ENCODE results near the gene EXOC3L4. TPM values are rescaled to one million over a fixed set of nuclear protein-coding genes. Genes with fewer than 3 reads are reported as not detected.

Gene EXOC3L4
- total RNA-seq, 1 donor from 2014 or later, result not detected

DNA sequence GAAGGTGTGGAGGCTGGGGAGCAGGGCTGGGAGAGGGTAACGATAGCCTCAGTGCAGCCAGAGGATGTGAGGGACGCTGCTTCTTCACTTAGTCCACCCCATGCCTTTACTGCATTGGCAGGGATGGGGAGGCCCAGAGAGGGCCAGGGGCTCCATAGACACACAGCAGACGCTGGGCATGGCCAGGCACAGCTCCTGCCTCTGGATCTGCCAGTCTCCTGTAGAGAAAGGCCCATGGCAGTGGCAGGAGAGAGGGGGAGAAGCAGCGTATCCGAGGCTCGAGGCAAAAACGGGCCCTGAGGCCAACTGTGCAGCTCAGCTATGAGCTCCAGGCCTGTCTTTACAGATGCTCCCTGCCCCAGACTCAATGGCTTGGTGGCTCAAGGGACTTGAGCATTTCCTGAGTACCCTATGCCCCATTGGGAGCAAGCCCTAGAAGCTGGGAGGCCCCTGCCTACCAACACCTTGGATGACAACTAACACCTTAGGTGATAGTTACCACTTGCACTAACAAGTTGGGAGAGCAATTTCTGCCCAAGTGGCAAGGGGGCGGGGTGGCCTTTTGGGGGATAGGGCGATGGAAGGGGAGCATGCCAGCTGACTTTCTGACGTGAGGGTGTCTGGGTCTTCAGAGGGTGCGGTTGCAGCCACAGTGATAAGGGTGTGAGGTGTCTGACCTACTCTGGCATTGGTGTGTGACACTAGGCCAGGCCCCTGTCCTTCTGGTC, 15.5 kb upstream of the EXOC3L4 start:
- Mint-ChIP-seq H3K27me3 (ENCODE audit: insufficient read depth, low read depth) (no peaks in the 10 kb centered on the region), H3K4me1 (no peaks in the 10 kb centered on the region), H3K9me3 (no peaks in the 10 kb centered on the region), H3K36me3 (no peaks in the 10 kb centered on the region), H3K27ac (no peak overlapping the region), H3K4me3 (no peak overlapping the region)
- no peaks in the 10 kb centered on the region for H3K36me3 ChIP-seq
- no peak for DNase-seq (ENCODE audit: low spot score)
- H3F3A ChIP-seq (ENCODE audit: low read depth), result peaks cover 13% of the 10 kb centered on the region
- no peak overlapping the region for H2AFZ ChIP-seq (replicated peaks)
- H3K9me3 ChIP-seq (ENCODE audit: low read depth), result no peaks in the 10 kb centered on the region
- H4K20me1 ChIP-seq (ENCODE audit: low read depth), result no peaks in the 10 kb centered on the region
- peaks cover 4% of the 10 kb centered on the region for H3K4me1 ChIP-seq
- no peak overlapping the region for H3K27ac ChIP-seq
- TF ChIP-seq, protein P1, sequence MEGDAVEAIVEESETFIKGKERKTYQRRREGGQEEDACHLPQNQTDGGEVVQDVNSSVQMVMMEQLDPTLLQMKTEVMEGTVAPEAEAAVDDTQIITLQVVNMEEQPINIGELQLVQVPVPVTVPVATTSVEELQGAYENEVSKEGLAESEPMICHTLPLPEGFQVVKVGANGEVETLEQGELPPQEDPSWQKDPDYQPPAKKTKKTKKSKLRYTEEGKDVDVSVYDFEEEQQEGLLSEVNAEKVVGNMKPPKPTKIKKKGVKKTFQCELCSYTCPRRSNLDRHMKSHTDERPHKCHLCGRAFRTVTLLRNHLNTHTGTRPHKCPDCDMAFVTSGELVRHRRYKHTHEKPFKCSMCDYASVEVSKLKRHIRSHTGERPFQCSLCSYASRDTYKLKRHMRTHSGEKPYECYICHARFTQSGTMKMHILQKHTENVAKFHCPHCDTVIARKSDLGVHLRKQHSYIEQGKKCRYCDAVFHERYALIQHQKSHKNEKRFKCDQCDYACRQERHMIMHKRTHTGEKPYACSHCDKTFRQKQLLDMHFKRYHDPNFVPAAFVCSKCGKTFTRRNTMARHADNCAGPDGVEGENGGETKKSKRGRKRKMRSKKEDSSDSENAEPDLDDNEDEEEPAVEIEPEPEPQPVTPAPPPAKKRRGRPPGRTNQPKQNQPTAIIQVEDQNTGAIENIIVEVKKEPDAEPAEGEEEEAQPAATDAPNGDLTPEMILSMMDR (IDR thresholded peaks at IDR 0.05), result no peak
- TF ChIP-seq EZH2 (IDR thresholded peaks at IDR 0.05) (no peak), EZH2phosphoT487 (IDR thresholded peaks at IDR 0.05) (no peak)
- peaks cover 71% of the 10 kb centered on the region for H3K27me3 ChIP-seq
- no peaks in the 10 kb centered on the region for H3K79me2 ChIP-seq (ENCODE audit: low read depth)
- no peak overlapping the region for H3K9ac ChIP-seq
- H3K4me2 ChIP-seq, result no peak overlapping the region
- H3K4me3 ChIP-seq, result no peak overlapping the region

DNA sequence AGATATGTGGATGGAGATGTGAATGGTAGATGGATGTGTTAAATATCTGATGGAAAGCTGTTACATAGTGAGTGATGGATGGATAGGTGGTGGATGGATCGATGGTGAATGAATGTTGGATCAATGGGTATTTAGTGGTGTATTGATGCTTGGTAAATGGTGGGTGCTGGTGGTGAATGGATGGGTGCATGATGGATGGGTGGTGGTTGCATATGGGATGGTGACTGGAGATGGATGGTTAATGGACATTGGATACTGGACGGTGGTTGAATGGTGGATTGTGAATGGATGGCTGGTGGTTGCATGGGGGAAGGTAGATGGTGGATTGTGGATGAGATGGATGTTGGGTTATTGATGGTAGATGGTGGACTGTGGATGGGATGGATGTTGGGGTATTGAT, 12.6 kb upstream of the EXOC3L4 start:
- DNase-seq (ENCODE audit: low spot score), result no peak
- Mint-ChIP-seq H3K27me3 (ENCODE audit: insufficient read depth, low read depth) (peaks cover 14% of the 10 kb centered on the region), H3K4me3 (no peak overlapping the region)

DNA sequence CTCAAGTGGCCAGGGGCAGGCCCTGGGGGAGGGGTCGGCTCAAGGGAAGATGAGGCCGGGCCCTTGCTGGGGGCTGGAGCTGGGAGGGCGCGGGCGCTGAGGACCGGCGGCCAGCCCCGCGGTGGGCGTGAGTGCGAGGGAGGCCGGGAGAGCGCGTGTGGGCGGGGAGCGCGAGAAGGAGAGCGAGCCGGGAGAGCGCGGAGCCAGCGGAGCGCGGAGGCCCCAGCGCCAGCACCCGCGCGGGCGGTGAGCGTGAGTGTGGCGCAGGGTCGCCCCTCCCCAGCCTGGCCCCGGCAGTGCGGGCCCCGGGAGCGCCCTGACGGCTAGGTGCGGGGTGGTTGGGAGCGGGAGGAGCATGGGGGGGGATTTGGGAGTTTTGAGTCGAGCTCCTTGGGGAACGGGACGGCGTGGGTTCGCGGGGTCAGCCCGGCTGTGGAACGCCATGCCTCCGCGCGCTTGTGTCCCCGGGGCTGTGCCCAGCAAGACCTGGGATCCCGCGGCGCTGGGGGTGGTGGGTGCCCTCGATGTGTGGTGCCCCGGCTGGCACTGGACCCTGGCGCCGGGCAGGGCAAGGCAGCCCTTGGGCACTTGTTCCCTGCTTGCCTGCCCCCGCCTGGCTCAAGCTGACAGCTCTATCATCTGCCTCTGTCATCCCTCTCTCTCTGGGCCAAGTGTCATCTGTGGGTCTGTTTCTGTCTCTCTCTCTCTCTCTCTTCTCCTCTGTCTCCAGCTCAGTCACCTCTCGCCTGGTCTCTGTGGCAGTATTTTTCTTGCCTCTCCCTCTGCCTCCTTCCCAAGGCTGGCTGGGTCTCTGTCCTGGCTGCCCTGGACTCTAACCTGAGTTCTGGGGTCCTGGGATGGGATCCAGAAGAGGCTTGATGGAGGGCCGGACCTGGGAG, 10.3 kb upstream of the EXOC3L4 start, which contains the start of gene LBHD2:
Gene LBHD2, plus strand, starts transcription at position 190 of the 899 bp plus-strand sequence. CDS start 1,803 bp downstream, outside the sequence.
- TF ChIP-seq EZH2phosphoT487 (IDR thresholded peaks at IDR 0.05) (peak; percentile 50), EZH2 (IDR thresholded peaks at IDR 0.05) (peak; percentile 45)
- TF ChIP-seq, protein P1 (IDR thresholded peaks at IDR 0.05), result no peak
- Mint-ChIP-seq H3K27me3 (ENCODE audit: insufficient read depth, low read depth) (peaks cover 14% of the 10 kb centered on the region), H3K4me1 (peaks cover 8% of the 10 kb centered on the region), H3K9me3 (no peaks in the 10 kb centered on the region), H3K36me3 (no peaks in the 10 kb centered on the region), H3K27ac (no peak within 1 kb of the TSS), H3K4me3 (no peak within 1 kb of the TSS)
- Histone ChIP-seq H3F3A (ENCODE audit: low read depth) (no peaks in the 10 kb centered on the region), H4K20me1 (ENCODE audit: low read depth) (no peaks in the 10 kb centered on the region), H3K27ac (no peak within 1 kb of the TSS), H3K27me3 (peaks cover 60% of the 10 kb centered on the region), H3K79me2 (ENCODE audit: low read depth) (no peaks in the 10 kb centered on the region), H3K36me3 (no peaks in the 10 kb centered on the region), H3K4me2 (peak within 1 kb of the TSS; percentile 65), H3K4me1 (no peaks in the 10 kb centered on the region), H3K9me3 (ENCODE audit: low read depth) (no peaks in the 10 kb centered on the region), H3K4me3 (peak within 1 kb of the TSS; percentile 41), H2AFZ (replicated peaks) (peak within 1 kb of the TSS; percentile 93), H3K9ac (no peak within 1 kb of the TSS)
- DNase-seq (ENCODE audit: low spot score), result peak; percentile 54

More for the DNA sequence above, 12.6 kb upstream of the EXOC3L4 start:
- Histone ChIP-seq H3K27ac (no peak overlapping the region), H3K4me2 (no peak overlapping the region), H2AFZ (replicated peaks) (no peak overlapping the region), H3K36me3 (no peaks in the 10 kb centered on the region), H3K4me1 (no peaks in the 10 kb centered on the region), H3K4me3 (no peak overlapping the region), H3F3A (ENCODE audit: low read depth) (no peaks in the 10 kb centered on the region), H3K27me3 (peaks cover 70% of the 10 kb centered on the region), H3K9me3 (ENCODE audit: low read depth) (no peaks in the 10 kb centered on the region), H3K79me2 (ENCODE audit: low read depth) (no peaks in the 10 kb centered on the region), H4K20me1 (ENCODE audit: low read depth) (no peaks in the 10 kb centered on the region), H3K9ac (no peak overlapping the region)
- Mint-ChIP-seq H3K9me3 (no peaks in the 10 kb centered on the region), H3K27ac (no peak overlapping the region), H3K36me3 (no peaks in the 10 kb centered on the region), H3K4me1 (peaks cover 6% of the 10 kb centered on the region)
- TF ChIP-seq, protein P1 (IDR thresholded peaks at IDR 0.05), result no peak
- TF ChIP-seq EZH2 (IDR thresholded peaks at IDR 0.05) (no peak), EZH2phosphoT487 (IDR thresholded peaks at IDR 0.05) (no peak)
